ENCODE measurements around the gene SPATC1L. TPM values are rescaled to one million over a fixed set of nuclear protein-coding genes. Genes with fewer than 3 reads are reported as not detected.

SPATC1L gene
- total and polyA plus RNA-seq, 2 donors (not counting 1 experiment from before 2014, with no cell fraction given): 11.4 to 15.4 TPM

DNA sequence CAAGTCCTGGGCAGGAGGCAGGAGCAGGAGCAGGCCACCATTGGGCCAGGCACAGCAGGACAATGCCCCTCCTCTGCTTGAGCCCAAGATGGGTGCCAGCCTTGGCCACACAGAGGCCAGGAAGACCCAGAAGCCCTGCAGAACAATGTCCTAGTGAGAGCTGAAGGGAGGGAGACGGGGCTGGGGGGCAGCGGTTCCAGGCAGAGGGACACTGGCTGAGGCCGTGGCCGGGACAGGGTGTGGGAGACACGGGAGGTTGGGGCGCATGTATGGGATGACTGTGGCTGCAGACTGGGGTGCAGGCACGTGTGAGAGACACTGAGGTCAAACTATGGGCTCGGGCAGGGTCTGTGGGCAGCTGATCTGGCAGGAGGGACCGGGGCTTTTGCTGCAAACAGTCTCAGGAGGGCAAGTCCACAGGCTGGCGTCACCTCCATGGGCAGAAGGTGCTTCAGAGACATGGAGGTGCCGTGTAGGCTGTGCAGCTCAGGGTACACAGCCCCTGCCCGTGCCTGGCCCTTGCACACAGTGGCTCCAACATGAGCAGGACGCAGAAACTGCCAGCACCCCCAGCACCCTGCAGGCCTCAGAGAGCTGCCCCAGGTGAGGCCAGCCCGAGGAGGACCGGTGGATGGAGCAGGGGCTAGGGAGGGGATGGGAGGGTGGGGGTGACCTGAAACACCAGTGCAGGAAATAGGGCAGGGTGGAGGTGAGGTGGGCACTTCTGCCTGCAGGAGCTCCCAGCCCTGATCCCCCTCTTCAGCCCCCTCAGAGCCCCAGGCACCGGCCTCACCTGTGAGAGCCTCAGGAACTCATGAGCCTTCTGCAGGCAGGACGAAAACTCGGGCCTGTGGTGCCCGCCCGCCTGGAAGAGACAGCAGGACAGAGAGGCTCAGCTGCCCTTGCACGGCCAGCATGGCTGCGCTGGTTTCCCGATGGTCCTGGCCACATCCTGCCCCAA, 24.8 kb upstream of the SPATC1L start:
- H3K27ac Mint-ChIP-seq: no peak overlapping the region
- intact Hi-C loops (cut with micrococcal nuclease): no loop called here
- Histone ChIP-seq H4K20me1 (ENCODE audit: control insufficient read depth, insufficient read depth, low read length, poor library complexity, severe bottlenecking) (no peaks in the 10 kb centered on the region), H3K9ac (ENCODE audit: low read length) (no peak overlapping the region), H3K27me3 (replicated peaks in 1 of 4; ENCODE audit: control extremely low read depth in 1 of 4, control insufficient read depth in 3 of 4, insufficient read depth in 4 of 4, low read length in 3 of 4) (no peaks in the 10 kb centered on the region), H3K27ac (ENCODE audit: low read length in 2 of 2) (no peak overlapping the region), H3K4me3 (ENCODE audit: control extremely low read depth in 1 of 5, extremely low read depth in 1 of 5, insufficient read depth in 1 of 5, low read depth in 2 of 5, low read length in 4 of 5) (no peak overlapping the region), H2AFZ (ENCODE audit: insufficient read depth, low read depth, low read length, poor library complexity, severe bottlenecking) (no peak overlapping the region), H3K79me2 (ENCODE audit: control insufficient read depth, insufficient read depth, low read length) (no peaks in the 10 kb centered on the region), H3K36me3 (replicated peaks in 1 of 2; ENCODE audit: control extremely low read depth in 1 of 2, control insufficient read depth in 1 of 2, extremely low read depth in 1 of 2, insufficient read depth in 2 of 2, low read length in 1 of 2) (peaks cover 1 to 3% of the 10 kb centered on the region in 2 experiments), H3K4me2 (replicated peaks; ENCODE audit: low read depth, low read length, poor library complexity, severe bottlenecking) (no peak overlapping the region), H3K9me3 (ENCODE audit: control extremely low read depth in 1 of 3, control insufficient read depth in 2 of 3, insufficient read depth in 1 of 3, low read length in 2 of 3) (no peaks in the 10 kb centered on the region), H3K4me1 (ENCODE audit: control insufficient read depth in 2 of 2, insufficient read depth in 2 of 2, low read length in 2 of 2) (no peaks in the 10 kb centered on the region)
- no peak for ATAC-seq (ENCODE audit: low read depth)
- ChIA-PET POLR2A (no interaction called here), CTCF (no interaction called here)
- WGBS (ENCODE audit: insufficient coverage): 96% methylated on average over 22 of the region's 23 CpGs
- no peaks in the 10 kb centered on the region for H3K9me3 Mint-ChIP-seq (ENCODE audit: insufficient read depth)
- TF ChIP-seq EZH2 (IDR thresholded peaks at IDR 0.05; ENCODE audit: borderline replicate concordance, insufficient read depth, low read depth, low read length, poor library complexity, severe bottlenecking): no peak
- TF ChIP-seq, protein P1, sequence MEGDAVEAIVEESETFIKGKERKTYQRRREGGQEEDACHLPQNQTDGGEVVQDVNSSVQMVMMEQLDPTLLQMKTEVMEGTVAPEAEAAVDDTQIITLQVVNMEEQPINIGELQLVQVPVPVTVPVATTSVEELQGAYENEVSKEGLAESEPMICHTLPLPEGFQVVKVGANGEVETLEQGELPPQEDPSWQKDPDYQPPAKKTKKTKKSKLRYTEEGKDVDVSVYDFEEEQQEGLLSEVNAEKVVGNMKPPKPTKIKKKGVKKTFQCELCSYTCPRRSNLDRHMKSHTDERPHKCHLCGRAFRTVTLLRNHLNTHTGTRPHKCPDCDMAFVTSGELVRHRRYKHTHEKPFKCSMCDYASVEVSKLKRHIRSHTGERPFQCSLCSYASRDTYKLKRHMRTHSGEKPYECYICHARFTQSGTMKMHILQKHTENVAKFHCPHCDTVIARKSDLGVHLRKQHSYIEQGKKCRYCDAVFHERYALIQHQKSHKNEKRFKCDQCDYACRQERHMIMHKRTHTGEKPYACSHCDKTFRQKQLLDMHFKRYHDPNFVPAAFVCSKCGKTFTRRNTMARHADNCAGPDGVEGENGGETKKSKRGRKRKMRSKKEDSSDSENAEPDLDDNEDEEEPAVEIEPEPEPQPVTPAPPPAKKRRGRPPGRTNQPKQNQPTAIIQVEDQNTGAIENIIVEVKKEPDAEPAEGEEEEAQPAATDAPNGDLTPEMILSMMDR (IDR thresholded peaks at IDR 0.05): no peak
- H3K27me3 Mint-ChIP-seq: no peaks in the 10 kb centered on the region
- H3K4me1 Mint-ChIP-seq: no peaks in the 10 kb centered on the region
- DNase-seq: no peak
- H3K4me3 Mint-ChIP-seq: no peak overlapping the region

GRCh38 chr21:46207920-46208591, 23.8 kb upstream of the SPATC1L start:
- H3K27ac Mint-ChIP-seq: no peak overlapping the region
- no peak for DNase-seq
- no peak overlapping the region for H3K4me3 Mint-ChIP-seq
- H4K20me1 ChIP-seq (ENCODE audit: control insufficient read depth, insufficient read depth, low read length, poor library complexity, severe bottlenecking): no peaks in the 10 kb centered on the region
- intact Hi-C loops (cut with micrococcal nuclease): no loop called here
- no peak overlapping the region for H3K4me2 ChIP-seq (replicated peaks; ENCODE audit: low read depth, low read length, poor library complexity, severe bottlenecking)
- no peaks in the 10 kb centered on the region for H3K79me2 ChIP-seq (ENCODE audit: control insufficient read depth, insufficient read depth, low read length)
- no peaks in the 10 kb centered on the region for H3K9me3 ChIP-seq (ENCODE audit: control extremely low read depth in 1 of 3, control insufficient read depth in 2 of 3, insufficient read depth in 1 of 3, low read length in 2 of 3)
- H3K36me3 ChIP-seq (replicated peaks in 1 of 2; ENCODE audit: control extremely low read depth in 1 of 2, control insufficient read depth in 1 of 2, extremely low read depth in 1 of 2, insufficient read depth in 2 of 2, low read length in 1 of 2): peaks cover 1 to 3% of the 10 kb centered on the region in 2 experiments
- H3K9me3 Mint-ChIP-seq (ENCODE audit: insufficient read depth): no peaks in the 10 kb centered on the region
- H3K27me3 ChIP-seq (replicated peaks in 1 of 4; ENCODE audit: control extremely low read depth in 1 of 4, control insufficient read depth in 3 of 4, insufficient read depth in 4 of 4, low read length in 3 of 4): no peaks in the 10 kb centered on the region
- H3K27ac ChIP-seq (ENCODE audit: low read length in 2 of 2): no peak overlapping the region
- H3K4me1 ChIP-seq (ENCODE audit: control insufficient read depth in 2 of 2, insufficient read depth in 2 of 2, low read length in 2 of 2): no peaks in the 10 kb centered on the region
- WGBS (ENCODE audit: insufficient coverage): 93% methylated on average over 26 of the region's 27 CpGs
- no peak for ATAC-seq (ENCODE audit: low read depth)
- no peaks in the 10 kb centered on the region for H3K4me1 Mint-ChIP-seq
- H3K27me3 Mint-ChIP-seq: no peaks in the 10 kb centered on the region
- ChIA-PET CTCF (no interaction called here), POLR2A (no interaction called here)
- H2AFZ ChIP-seq (ENCODE audit: insufficient read depth, low read depth, low read length, poor library complexity, severe bottlenecking): no peak overlapping the region
- no peak overlapping the region for H3K9ac ChIP-seq (ENCODE audit: low read length)
- TF ChIP-seq EZH2 (IDR thresholded peaks at IDR 0.05; ENCODE audit: borderline replicate concordance, insufficient read depth, low read depth, low read length, poor library complexity, severe bottlenecking): no peak
- TF ChIP-seq, protein P1 (IDR thresholded peaks at IDR 0.05): no peak
- no peak overlapping the region for H3K4me3 ChIP-seq (ENCODE audit: control extremely low read depth in 1 of 5, extremely low read depth in 1 of 5, insufficient read depth in 1 of 5, low read depth in 2 of 5, low read length in 4 of 5)

Data from B cell (primary cell).